ENCODE data around the gene CCDC83.
"Not testable (repeated sequence)": the region's sequence is repeated elsewhere in the genome, so short reads cannot be mapped to it uniquely, and the experiment has no call there.

Gene CCDC83

GRCh38 chr11:85886089-85887056 lies 31.2 kb downstream of the CCDC83 start:
- DNase-seq (ENCODE audit: low read depth in 2 of 2, low spot score in 1 of 2), result no peak

- DNase-seq (ENCODE audit: low read depth in 2 of 2, low spot score in 1 of 2), result no peak
These were observed 33.9 kb downstream of the CCDC83 start for GRCh38 chr11:85889108-85889507.

GRCh38 chr11:85889676-85890579 lies 34.7 kb downstream of the CCDC83 start:
- DNase-seq (ENCODE audit: low read depth in 2 of 2, low spot score in 1 of 2), result no peak

- no peak for DNase-seq (ENCODE audit: low read depth in 2 of 2, low spot score in 1 of 2)
These were observed 38.2 kb downstream of the CCDC83 start for GRCh38 chr11:85893395-85893794.

GRCh38 chr11:85896876-85897275 lies 41.7 kb downstream of the CCDC83 start:
- no peak for DNase-seq (ENCODE audit: low read depth in 2 of 2, low spot score in 1 of 2)

GRCh38 chr11:85898456-85898855 lies 43.3 kb downstream of the CCDC83 start:
- no peak for DNase-seq (ENCODE audit: low read depth in 2 of 2, low spot score in 1 of 2)

- DNase-seq (ENCODE audit: low read depth in 2 of 2, low spot score in 1 of 2), result no peak
These were observed 47.2 kb downstream of the CCDC83 start for GRCh38 chr11:85902353-85902752.

- DNase-seq (ENCODE audit: low read depth in 2 of 2, low spot score in 1 of 2), result no peak
These were observed 48.2 kb downstream of the CCDC83 start for GRCh38 chr11:85903406-85903805.

- DNase-seq (ENCODE audit: low read depth in 2 of 2, low spot score in 1 of 2), result no peak
These were observed 48.6 kb downstream of the CCDC83 start for GRCh38 chr11:85903811-85904210.

GRCh38 chr11:85912414-85912813 lies 57.2 kb downstream of the CCDC83 start:
- no peak for DNase-seq (ENCODE audit: low read depth in 2 of 2, low spot score in 1 of 2)

- no peak for DNase-seq (ENCODE audit: low read depth in 2 of 2, low spot score in 1 of 2)
These were observed 58.3 kb downstream of the CCDC83 start for GRCh38 chr11:85913513-85913912.

- DNase-seq (ENCODE audit: low read depth in 2 of 2, low spot score in 1 of 2), result no peak
These were observed 59.2 kb downstream of the CCDC83 start for GRCh38 chr11:85914425-85914824.

- no peak for DNase-seq (ENCODE audit: low read depth in 2 of 2, low spot score in 1 of 2)
These were observed 64.0 kb downstream of the CCDC83 start for GRCh38 chr11:85918910-85919794.

- no peak for DNase-seq (ENCODE audit: low read depth in 2 of 2, low spot score in 1 of 2)
These were observed 67.2 kb downstream of the CCDC83 start for GRCh38 chr11:85922367-85922766.

- DNase-seq (ENCODE audit: low read depth in 2 of 2, low spot score in 1 of 2), result no peak
These were observed 68.3 kb downstream of the CCDC83 start for GRCh38 chr11:85923455-85923854.

- DNase-seq (ENCODE audit: low read depth in 2 of 2, low spot score in 1 of 2), result not testable (repeated sequence)
These were observed 71.6 kb downstream of the CCDC83 start for GRCh38 chr11:85926653-85927214.

- no peak for DNase-seq (ENCODE audit: low read depth in 2 of 2, low spot score in 1 of 2)
These were observed 75.7 kb downstream of the CCDC83 start for GRCh38 chr11:85930879-85931366.

- DNase-seq (ENCODE audit: low read depth in 2 of 2, low spot score in 1 of 2), result no peak
These were observed 79.5 kb downstream of the CCDC83 start for GRCh38 chr11:85934596-85935169.

GRCh38 chr11:85935751-85936150 lies 80.6 kb downstream of the CCDC83 start:
- DNase-seq (ENCODE audit: low read depth in 2 of 2, low spot score in 1 of 2), result no peak

- no peak for DNase-seq (ENCODE audit: low read depth in 2 of 2, low spot score in 1 of 2)
These were observed 82.7 kb downstream of the CCDC83 start for GRCh38 chr11:85937835-85938234.
